ENCODE measurements around the gene TP53I13.

DNA sequence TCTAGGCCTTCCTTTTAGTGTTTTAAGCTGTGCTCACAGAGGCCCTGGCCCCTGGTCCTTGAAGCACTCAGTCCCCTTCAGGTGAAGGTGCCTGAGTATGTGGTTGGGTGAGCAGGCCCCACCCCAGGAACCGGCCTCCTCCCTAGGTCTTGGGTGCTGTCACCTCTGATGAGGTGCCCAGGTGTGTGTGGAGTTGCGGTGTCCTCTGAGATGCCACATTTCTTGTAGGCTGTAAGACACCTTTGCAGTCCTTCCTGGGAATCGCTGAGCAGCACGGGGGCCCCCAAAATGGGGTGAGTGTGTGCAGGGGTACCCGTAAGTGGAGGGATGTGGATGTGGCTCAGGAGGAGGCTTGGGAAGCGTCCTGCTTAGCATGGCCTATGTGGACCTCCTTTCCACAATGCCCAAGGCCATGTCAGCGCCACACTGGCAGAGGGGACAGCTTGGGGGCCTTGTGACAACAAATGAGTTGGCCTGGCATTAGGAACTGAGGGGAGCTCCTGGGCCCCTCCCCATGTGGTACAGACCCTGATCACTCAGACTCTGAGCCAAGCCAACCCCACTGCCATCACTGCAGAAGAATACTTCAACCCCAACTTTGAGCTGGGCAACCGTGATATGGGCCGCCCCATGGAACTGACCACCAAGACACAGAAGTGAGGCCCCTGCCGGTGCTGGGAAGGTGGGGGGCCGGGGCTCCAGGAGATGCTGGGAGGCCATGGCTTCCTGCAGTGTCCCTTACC is 43.0 kb downstream of the TP53I13 start:
- TF ChIP-seq, protein P1, sequence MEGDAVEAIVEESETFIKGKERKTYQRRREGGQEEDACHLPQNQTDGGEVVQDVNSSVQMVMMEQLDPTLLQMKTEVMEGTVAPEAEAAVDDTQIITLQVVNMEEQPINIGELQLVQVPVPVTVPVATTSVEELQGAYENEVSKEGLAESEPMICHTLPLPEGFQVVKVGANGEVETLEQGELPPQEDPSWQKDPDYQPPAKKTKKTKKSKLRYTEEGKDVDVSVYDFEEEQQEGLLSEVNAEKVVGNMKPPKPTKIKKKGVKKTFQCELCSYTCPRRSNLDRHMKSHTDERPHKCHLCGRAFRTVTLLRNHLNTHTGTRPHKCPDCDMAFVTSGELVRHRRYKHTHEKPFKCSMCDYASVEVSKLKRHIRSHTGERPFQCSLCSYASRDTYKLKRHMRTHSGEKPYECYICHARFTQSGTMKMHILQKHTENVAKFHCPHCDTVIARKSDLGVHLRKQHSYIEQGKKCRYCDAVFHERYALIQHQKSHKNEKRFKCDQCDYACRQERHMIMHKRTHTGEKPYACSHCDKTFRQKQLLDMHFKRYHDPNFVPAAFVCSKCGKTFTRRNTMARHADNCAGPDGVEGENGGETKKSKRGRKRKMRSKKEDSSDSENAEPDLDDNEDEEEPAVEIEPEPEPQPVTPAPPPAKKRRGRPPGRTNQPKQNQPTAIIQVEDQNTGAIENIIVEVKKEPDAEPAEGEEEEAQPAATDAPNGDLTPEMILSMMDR (IDR thresholded peaks at IDR 0.05; ENCODE audit: low read depth, low read length) = no peak
- no peak for TF ChIP-seq POLR2A (IDR thresholded peaks at IDR 0.05; ENCODE audit: extremely low read depth, insufficient read length)
